A549 (cell line): ENCODE data around the gene OR51E2. TPM values are rescaled to one million over a fixed set of nuclear protein-coding genes. Genes with fewer than 3 reads are reported as not detected.

ENCODE experiments used
- ATAC-seq, 2 experiments: fragments of 200-7000 bp in 1 of 2; fragments of >200 bp in 1 of 2; cut with Nextera tagmentation in 1 of 2; cut with Tn5 transposase in 1 of 2; 3 replicates each; pipeline versions ENCODE4 v1.8.0 to v1.9.1; 2018 to 2020; ENCODE audit warnings: mild to moderate bottlenecking in 1 of 2, moderate library complexity in 1 of 2
- CTCF ChIA-PET: fragments of 300-600 bp; sonication (Branson Sonifier 250); formaldehyde crosslinking; extraction: SDS; loops from one replicate; lab custom pipeline; 2021; ENCODE audit warnings: antibody characterized with exemption, inconsistent platforms; lab: Yijun Ruan, JAX
- POLR2A ChIA-PET: fragments of 350-600 bp; formaldehyde crosslinking; extraction: SDS; loops from one replicate; lab custom pipeline; 2021; ENCODE audit warnings: antibody characterized with exemption, inconsistent platforms; lab: Yijun Ruan, JAX
- DNase-seq, 2 experiments: peaks; one replicate each; pipeline versions ENCODE4 v3.0.0 to v3.0.0-alpha.2; 2011 to 2016; ENCODE audit warnings: low read depth in 1 of 2, low spot score in 1 of 2
- FAIRE-seq: peaks from 2 replicates; lab custom pipeline; 2011; peaks lifted over from hg19 to GRCh38; lab: Jason Lieb, UNC
- H3K27ac ChIP-seq, 2 experiments: fragments of >200 bp; sonication (Bioruptor Twin); formaldehyde crosslinking; 3 replicates each; pipeline ENCODE4 v1.5.1; 2016 to 2017
- H3K4me1 ChIP-seq: fragments of >200 bp; sonication (Bioruptor Twin); formaldehyde crosslinking; 3 replicates; pipeline ENCODE4 v1.6.1; 2016
- H3K4me2 ChIP-seq: fragments of >200 bp; sonication (Bioruptor Twin); formaldehyde crosslinking; 3 replicates; pipeline ENCODE4 v1.6.1; 2016
- H3K4me3 ChIP-seq: fragments of >200 bp; sonication (Bioruptor Twin); formaldehyde crosslinking; 3 replicates; pipeline ENCODE4 v1.5.1; 2016
- H3K9me3 ChIP-seq: fragments of >200 bp; sonication (Bioruptor Twin); formaldehyde crosslinking; 3 replicates; pipeline ENCODE4 v1.6.1; 2016
- BCL3 ChIP-seq: fragments of >200 bp; sonication (Bioruptor Twin); formaldehyde crosslinking; IDR thresholded peaks from 3 replicates; pipeline ENCODE4 v1.6.1; 2016
- E2F6 ChIP-seq: IDR thresholded peaks from 2 replicates; pipeline ENCODE4 v1.6.1; 2012; ENCODE audit warnings: low read depth, borderline replicate concordance
- EP300 ChIP-seq, 2 experiments: fragments of >200 bp; sonication (Bioruptor Twin); formaldehyde crosslinking; IDR thresholded peaks; 2 replicates in 1 of 2; 3 replicates in 1 of 2; pipeline ENCODE4 v1.6.1; 2016 to 2017
- FOSL2 ChIP-seq, 2 experiments: fragments of 450-650 bp in 1 of 2; fragments of >200 bp in 1 of 2; sonication (Bioruptor Twin) in 1 of 2; formaldehyde crosslinking; IDR thresholded peaks; 2 replicates each; pipeline versions ENCODE4 v1.5.0 to v1.6.1; 2016 to 2020; ENCODE audit warnings: mild to moderate bottlenecking in 1 of 2, moderate library complexity in 1 of 2
- FOXS1 ChIP-seq: fragments of 250-450 bp; sonication (Bioruptor Pico); IDR thresholded peaks from 2 replicates; pipeline ENCODE4 v1.5.0; 2020; ENCODE audit warnings: mild to moderate bottlenecking, moderate library complexity
- HDAC2 ChIP-seq: fragments of 200-600 bp; sonication (generic); IDR thresholded peaks from 2 replicates; pipeline ENCODE4 v1.6.1; 2016
- HOXB13 ChIP-seq: fragments of 250-450 bp; sonication (Bioruptor Pico); IDR thresholded peaks from 2 replicates; pipeline ENCODE4 v1.5.0; 2020; ENCODE audit warnings: low read depth, mild to moderate bottlenecking, moderate library complexity
- HOXB5 ChIP-seq: fragments of 250-450 bp; sonication (Bioruptor Pico); IDR thresholded peaks from 2 replicates; pipeline ENCODE4 v1.5.0; 2020; ENCODE audit warnings: mild to moderate bottlenecking, moderate library complexity
- MAFK ChIP-seq: fragments of 450-650 bp; IDR thresholded peaks from 2 replicates; pipeline ENCODE4 v1.6.1; 2014; ENCODE audit not compliant: partially characterized antibody
- MAX ChIP-seq: IDR thresholded peaks from 2 replicates; pipeline ENCODE4 v1.6.1; 2012
- NFE2L2 ChIP-seq: fragments of 150-350 bp; conservative IDR thresholded peaks from 2 replicates; pipeline ENCODE4 v1.6.1; 2014; ENCODE audit warnings: low read length
- POLR2AphosphoS2 ChIP-seq: conservative IDR thresholded peaks from 2 replicates; pipeline ENCODE4 v1.6.1; 2012; ENCODE audit warnings: low read length, improper control_type of control experiment, inconsistent platforms
- RCOR1 ChIP-seq: fragments of 150-350 bp; IDR thresholded peaks from 2 replicates; pipeline ENCODE4 v1.6.1; 2014; ENCODE audit warnings: antibody characterized with exemption, low read length, low read depth
- REST ChIP-seq: fragments of 200-600 bp; sonication (generic); IDR thresholded peaks from 2 replicates; pipeline ENCODE4 v1.6.1; 2016; ENCODE audit warnings: antibody characterized with exemption, mild to moderate bottlenecking, moderate library complexity
- RFX5 ChIP-seq: fragments of 450-650 bp; IDR thresholded peaks from 2 replicates; pipeline ENCODE4 v1.7.1; 2014; ENCODE audit warnings: antibody characterized with exemption, mild to moderate bottlenecking, moderate library complexity
- RNF2 ChIP-seq: fragments of 200-600 bp; sonication (generic); IDR thresholded peaks from 2 replicates; pipeline ENCODE4 v1.6.1; 2016; ENCODE audit warnings: low read depth, mild to moderate bottlenecking, antibody characterized with exemption, moderate library complexity, borderline replicate concordance
- USF2 ChIP-seq: fragments of 450-650 bp; IDR thresholded peaks from 2 replicates; pipeline ENCODE4 v1.6.1; 2014; ENCODE audit warnings: antibody characterized with exemption
- WGBS: methylation state at CpG from one replicate; pipeline ENCODE4 v1.1.6; 2017; ENCODE audit errors: missing lambda C conversion rate; 5-methylcytosine and 5-hydroxymethylcytosine counted together
- polyA plus RNA-seq, 4 experiments: library from polyadenylated mRNA; depleted of rRNA in 3 of 4; stranded (reverse); fragments of >200 nt; fragmentation: RNase III in 1 of 4; extraction: RNeasy Plus Mini Kit Qiagen cat#74134 plus additional on column Dnase treatment in 1 of 4; gene quantifications; 2 replicates in 3 of 4; 3 replicates in 1 of 4; pipeline ENCODE4 v1.2.3, GENCODE V29; 2011 to 2017

OR51E2 gene
- polyA plus RNA-seq, 2 of the 4 experiments (the other 2 are of a cell fraction) = not detected

- POLR2A ChIA-PET = interaction anchor here (0.7 kb wide), 1 partner anchor 343 kb away, joined by 3 read pairs; a partner anchor contains a TSS
- Histone ChIP-seq H3K9me3 (no peaks in the 10 kb centered on the region), H3K4me1 (no peaks in the 10 kb centered on the region; the same call in 2 of the 3 replicates), H3K4me2 (no peak overlapping the region), H3K27ac (no peak overlapping the region), H3K4me3 (no peak overlapping the region)
- WGBS = 8% methylated on average over 3 of the region's 3 CpGs
- no peak for ATAC-seq
- TF ChIP-seq HOXB5 (CRISPR knock-in tag) (no peak), MAFK (no peak), MAX (no peak), REST (no peak), POLR2AphosphoS2 (no peak), NFE2L2 (no peak), USF2 (no peak), RCOR1 (no peak), FOXS1 (CRISPR knock-in tag) (no peak), E2F6 (no peak), EP300 (IDR thresholded peaks at IDR 0.05) (no peak), RFX5 (no peak), HOXB13 (CRISPR knock-in tag) (no peak)
- DNase-seq = no peak
- FAIRE-seq = no peak
- CTCF ChIA-PET = no interaction called here
Measured at GRCh38 chr11:4672470-4672869, 25.2 kb downstream of the OR51E2 start.

GRCh38 chr11:4671741-4672140, 25.9 kb downstream of the OR51E2 start:
- TF ChIP-seq FOSL2 (IDR thresholded peaks at IDR 0.05) (no peak), FOSL2 (CRISPR knock-in tag; IDR thresholded peaks at IDR 0.05) (no peak), RNF2 (no peak), RCOR1 (no peak), HDAC2 (no peak), BCL3 (no peak), E2F6 (no peak)
- Histone ChIP-seq H3K4me3 (no peak overlapping the region), H3K9me3 (no peaks in the 10 kb centered on the region), H3K4me1 (no peaks in the 10 kb centered on the region; the same call in 2 of the 3 replicates), H3K27ac (no peak overlapping the region), H3K4me2 (no peak overlapping the region)
- no peak for ATAC-seq
- POLR2A ChIA-PET = no interaction called here
- 8% methylated on average over 2 of the region's 2 CpGs for WGBS
- CTCF ChIA-PET = no interaction called here
- DNase-seq = no peak
- no peak for FAIRE-seq
